ENCODE results near the gene TIMM23. TPM values are rescaled to one million over a fixed set of nuclear protein-coding genes. Genes with fewer than 3 reads are reported as not detected.

TIMM23 gene
- polyA plus RNA-seq, 2 of the 4 experiments (the other 2 are of a cell fraction) = 134 to 202 TPM

GRCh38 chr10:46014206-46014605 lies 41.9 kb downstream of the TIMM23 start:
- Histone ChIP-seq H3K4me1 (peaks cover 8% of the 10 kb centered on the region), H3K27ac (no peak overlapping the region), H3K9me3 (no peaks in the 10 kb centered on the region), H3K4me3 (no peak overlapping the region), H3K4me2 (no peak overlapping the region)
- TF ChIP-seq, protein P1, sequence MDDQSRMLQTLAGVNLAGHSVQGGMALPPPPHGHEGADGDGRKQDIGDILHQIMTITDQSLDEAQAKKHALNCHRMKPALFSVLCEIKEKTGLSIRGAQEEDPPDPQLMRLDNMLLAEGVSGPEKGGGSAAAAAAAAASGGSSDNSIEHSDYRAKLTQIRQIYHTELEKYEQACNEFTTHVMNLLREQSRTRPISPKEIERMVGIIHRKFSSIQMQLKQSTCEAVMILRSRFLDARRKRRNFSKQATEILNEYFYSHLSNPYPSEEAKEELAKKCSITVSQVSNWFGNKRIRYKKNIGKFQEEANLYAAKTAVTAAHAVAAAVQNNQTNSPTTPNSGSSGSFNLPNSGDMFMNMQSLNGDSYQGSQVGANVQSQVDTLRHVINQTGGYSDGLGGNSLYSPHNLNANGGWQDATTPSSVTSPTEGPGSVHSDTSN (IDR thresholded peaks at IDR 0.05) = no peak
- no peak for TF ChIP-seq HOXA7 (CRISPR knock-in tag; IDR thresholded peaks at IDR 0.05)
- TF ChIP-seq FOSB (CRISPR knock-in tag; IDR thresholded peaks at IDR 0.05) = no peak
- no peak for TF ChIP-seq POLR2AphosphoS2 (conservative IDR thresholded peaks at IDR 0.05; ENCODE audit: low read length)
- TF ChIP-seq RAD21 (conservative IDR thresholded peaks at IDR 0.05 in 1 of 2, IDR thresholded peaks at IDR 0.05 in 1 of 2) = no peak
- no peak for TF ChIP-seq BCL3 (IDR thresholded peaks at IDR 0.05)
- TF ChIP-seq, protein P2, sequence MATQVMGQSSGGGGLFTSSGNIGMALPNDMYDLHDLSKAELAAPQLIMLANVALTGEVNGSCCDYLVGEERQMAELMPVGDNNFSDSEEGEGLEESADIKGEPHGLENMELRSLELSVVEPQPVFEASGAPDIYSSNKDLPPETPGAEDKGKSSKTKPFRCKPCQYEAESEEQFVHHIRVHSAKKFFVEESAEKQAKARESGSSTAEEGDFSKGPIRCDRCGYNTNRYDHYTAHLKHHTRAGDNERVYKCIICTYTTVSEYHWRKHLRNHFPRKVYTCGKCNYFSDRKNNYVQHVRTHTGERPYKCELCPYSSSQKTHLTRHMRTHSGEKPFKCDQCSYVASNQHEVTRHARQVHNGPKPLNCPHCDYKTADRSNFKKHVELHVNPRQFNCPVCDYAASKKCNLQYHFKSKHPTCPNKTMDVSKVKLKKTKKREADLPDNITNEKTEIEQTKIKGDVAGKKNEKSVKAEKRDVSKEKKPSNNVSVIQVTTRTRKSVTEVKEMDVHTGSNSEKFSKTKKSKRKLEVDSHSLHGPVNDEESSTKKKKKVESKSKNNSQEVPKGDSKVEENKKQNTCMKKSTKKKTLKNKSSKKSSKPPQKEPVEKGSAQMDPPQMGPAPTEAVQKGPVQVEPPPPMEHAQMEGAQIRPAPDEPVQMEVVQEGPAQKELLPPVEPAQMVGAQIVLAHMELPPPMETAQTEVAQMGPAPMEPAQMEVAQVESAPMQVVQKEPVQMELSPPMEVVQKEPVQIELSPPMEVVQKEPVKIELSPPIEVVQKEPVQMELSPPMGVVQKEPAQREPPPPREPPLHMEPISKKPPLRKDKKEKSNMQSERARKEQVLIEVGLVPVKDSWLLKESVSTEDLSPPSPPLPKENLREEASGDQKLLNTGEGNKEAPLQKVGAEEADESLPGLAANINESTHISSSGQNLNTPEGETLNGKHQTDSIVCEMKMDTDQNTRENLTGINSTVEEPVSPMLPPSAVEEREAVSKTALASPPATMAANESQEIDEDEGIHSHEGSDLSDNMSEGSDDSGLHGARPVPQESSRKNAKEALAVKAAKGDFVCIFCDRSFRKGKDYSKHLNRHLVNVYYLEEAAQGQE (IDR thresholded peaks at IDR 0.05) = no peak
- TF ChIP-seq ATOH8 (CRISPR knock-in tag; IDR thresholded peaks at IDR 0.05; ENCODE audit: low read depth) = no peak
- no peak for TF ChIP-seq GATA3 (IDR thresholded peaks at IDR 0.05; ENCODE audit: borderline replicate concordance)
- TF ChIP-seq FOXS1 (CRISPR knock-in tag; IDR thresholded peaks at IDR 0.05) = no peak
- WGBS (ENCODE audit: missing lambda C conversion rate) = 94% methylated on average over 5 of the region's 5 CpGs
- POLR2A ChIA-PET = no interaction called here
- DNase-seq (ENCODE audit: low read depth in 1 of 2, low spot score in 1 of 2) (no peak), ATAC-seq (no peak), FAIRE-seq (no peak)
- CTCF ChIA-PET = no interaction called here

GRCh38 chr10:46014683-46015405 lies 42.6 kb downstream of the TIMM23 start:
- WGBS (ENCODE audit: missing lambda C conversion rate) = 74% methylated on average over 5 of the region's 5 CpGs
- Histone ChIP-seq H3K4me2 (no peak overlapping the region), H3K4me1 (peaks cover 14% of the 10 kb centered on the region), H3K27ac (no peak overlapping the region), H3K9me3 (no peaks in the 10 kb centered on the region), H3K4me3 (no peak overlapping the region)
- CTCF ChIA-PET = interaction anchor here (1.5 kb wide), 1 partner anchor 13 kb away, joined by 3 read pairs; no protein-coding TSS in a partner anchor
- POLR2A ChIA-PET = no interaction called here
- ATAC-seq (no peak), FAIRE-seq (no peak), DNase-seq (ENCODE audit: low read depth in 1 of 2, low spot score in 1 of 2) (no peak)
- TF ChIP-seq HOXB13 (CRISPR knock-in tag; IDR thresholded peaks at IDR 0.05; ENCODE audit: low read depth) (no peak), RNF2 (IDR thresholded peaks at IDR 0.05; ENCODE audit: borderline replicate concordance, low read depth) (no peak), MYC (IDR thresholded peaks at IDR 0.05; ENCODE audit: borderline replicate concordance, low read length) (no peak), PHF8 (IDR thresholded peaks at IDR 0.05; ENCODE audit: borderline replicate concordance, low read depth) (no peak), POLR2A (IDR thresholded peaks at IDR 0.05; ENCODE audit: low read length) (no peak), BCL3 (IDR thresholded peaks at IDR 0.05) (no peak), ATOH8 (CRISPR knock-in tag; IDR thresholded peaks at IDR 0.05; ENCODE audit: low read depth) (no peak), EP300 (IDR thresholded peaks at IDR 0.05) (no peak), BHLHE40 (IDR thresholded peaks at IDR 0.05; ENCODE audit: low read depth, low read length) (no peak), ZNF302 (CRISPR knock-in tag; IDR thresholded peaks at IDR 0.05) (no peak), E2F6 (IDR thresholded peaks at IDR 0.05; ENCODE audit: borderline replicate concordance, low read depth) (no peak), MAZ (IDR thresholded peaks at IDR 0.05; ENCODE audit: borderline replicate concordance, low read depth, low read length) (no peak), CTCF (IDR thresholded peaks at IDR 0.05) (no peak)
- TF ChIP-seq, protein P3, sequence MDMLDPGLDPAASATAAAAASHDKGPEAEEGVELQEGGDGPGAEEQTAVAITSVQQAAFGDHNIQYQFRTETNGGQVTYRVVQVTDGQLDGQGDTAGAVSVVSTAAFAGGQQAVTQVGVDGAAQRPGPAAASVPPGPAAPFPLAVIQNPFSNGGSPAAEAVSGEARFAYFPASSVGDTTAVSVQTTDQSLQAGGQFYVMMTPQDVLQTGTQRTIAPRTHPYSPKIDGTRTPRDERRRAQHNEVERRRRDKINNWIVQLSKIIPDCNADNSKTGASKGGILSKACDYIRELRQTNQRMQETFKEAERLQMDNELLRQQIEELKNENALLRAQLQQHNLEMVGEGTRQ (IDR thresholded peaks at IDR 0.05) = no peak

All from A549 (cell line).